GM21529 (cell line): ENCODE measurements around the gene UTP11.

Experiments used
- ATAC-seq: cut with Tn5 transposase; IDR thresholded peaks from one replicate; pipeline ENCODE4 v1.9.1; 2021; ENCODE audit not compliant: unreplicated experiment

UTP11 gene

GRCh38 chr1:38003261-38004250, 9.0 kb upstream of the UTP11 start:
- no peak for ATAC-seq

- ATAC-seq: no peak
Measured at GRCh38 chr1:38004284-38005108, 8.0 kb upstream of the UTP11 start.

- ATAC-seq: no peak
Measured at GRCh38 chr1:38005195-38006007, 7.1 kb upstream of the UTP11 start, which contains the start of gene FHL3. FHL3 (minus strand) TSS chr1:38005514; CDS start chr1:37999412, 6,102 bp downstream.

GRCh38 chr1:38006008-38006828, 6.3 kb upstream of the UTP11 start:
- ATAC-seq: no peak

GRCh38 chr1:38009088-38009840, 3.3 kb upstream of the UTP11 start:
- ATAC-seq: no peak

- no peak for ATAC-seq
Measured at GRCh38 chr1:38009841-38010180, 2.7 kb upstream of the UTP11 start.

- ATAC-seq: no peak
Measured at GRCh38 chr1:38013227-38013622, 691 bp downstream of the UTP11 start.

GRCh38 chr1:38014171-38014570, 1.6 kb downstream of the UTP11 start:
- no peak for ATAC-seq

GRCh38 chr1:38014724-38015424, 2.3 kb downstream of the UTP11 start:
- ATAC-seq: no peak

- no peak for ATAC-seq
Measured at GRCh38 chr1:38015978-38016725, 3.6 kb downstream of the UTP11 start.

- no peak for ATAC-seq
Measured at GRCh38 chr1:38018864-38019343, 6.4 kb downstream of the UTP11 start.

- ATAC-seq: no peak
Measured at GRCh38 chr1:38020396-38020795, 7.9 kb downstream of the UTP11 start.

GRCh38 chr1:38021969-38022368, 9.4 kb downstream of the UTP11 start:
- ATAC-seq: no peak

- ATAC-seq: no peak
Measured at GRCh38 chr1:38022810-38023209, 10.3 kb downstream of the UTP11 start.

GRCh38 chr1:38025233-38025632, 12.7 kb downstream of the UTP11 start:
- ATAC-seq: no peak

GRCh38 chr1:38025664-38026063, 13.1 kb downstream of the UTP11 start:
- no peak for ATAC-seq

GRCh38 chr1:38026592-38027200, 14.2 kb downstream of the UTP11 start:
- no peak for ATAC-seq
